Cardiac muscle cell (in vitro differentiated cells and primary cell): Measurements from ENCODE around the gene PTPRB. TPM values are rescaled to one million over a fixed set of nuclear protein-coding genes. Genes with fewer than 3 reads are reported as not detected.

ENCODE experiments used
- DNase-seq, 2 donors: peaks; one replicate each; pipeline versions ENCODE4 v3.0.0 to v3.0.0-alpha.2; 2010 to 2017; ENCODE audit warnings: low read depth in 1 of 2, low spot score in 1 of 2
- H3K27ac ChIP-seq: fragments of 200-600 bp; sonication (generic); 2 replicates; pipeline ENCODE4 v1.5.1; 2016
- H3K27me3 ChIP-seq: fragments of 200-600 bp; sonication (generic); 2 replicates; pipeline ENCODE4 v1.6.0; 2016; ENCODE audit warnings: control low read depth
- H3K36me3 ChIP-seq: fragments of 200-600 bp; sonication (generic); 2 replicates; pipeline ENCODE4 v1.5.1; 2016; ENCODE audit warnings: control low read depth
- H3K4me1 ChIP-seq: fragments of 200-600 bp; sonication (generic); 2 replicates; pipeline ENCODE4 v1.8.1; 2017; ENCODE audit warnings: low read depth, mild to moderate bottlenecking, mixed run types
- H3K4me3 ChIP-seq: fragments of 200-600 bp; sonication (generic); 2 replicates; pipeline ENCODE4 v1.5.1; 2016; ENCODE audit warnings: mild to moderate bottlenecking
- H3K9me3 ChIP-seq: fragments of 200-600 bp; sonication (generic); 2 replicates; pipeline ENCODE4 v1.5.1; 2017; ENCODE audit warnings: low read depth, mild to moderate bottlenecking, control low read depth
- polyA plus RNA-seq: library from polyadenylated mRNA; unstranded; fragments of >200 nt; fragmentation: Nextera tagmentation; extraction: Ambion mirVana; gene quantifications from 2 replicates; pipeline ENCODE4 v1.2.1, GENCODE V29; 2016
- total RNA-seq: library from RNA; depleted of rRNA; stranded (reverse); fragments of >200 nt; gene quantifications from 2 replicates; pipeline ENCODE4 v1.2.3, GENCODE V29; 2016
- TF ChIP-seq, protein P1 (sequence below): IDR thresholded peaks from 2 replicates; pipeline ENCODE4 v1.5.1; 2012; ENCODE audit warnings: low read depth, mild to moderate bottlenecking, low read length

The PTPRB gene
- 0.21 and 0.25 TPM in 2 replicates for total RNA-seq
- 0.31 TPM in 1 of 2 replicates, not detected in the other for polyA plus RNA-seq

DNA sequence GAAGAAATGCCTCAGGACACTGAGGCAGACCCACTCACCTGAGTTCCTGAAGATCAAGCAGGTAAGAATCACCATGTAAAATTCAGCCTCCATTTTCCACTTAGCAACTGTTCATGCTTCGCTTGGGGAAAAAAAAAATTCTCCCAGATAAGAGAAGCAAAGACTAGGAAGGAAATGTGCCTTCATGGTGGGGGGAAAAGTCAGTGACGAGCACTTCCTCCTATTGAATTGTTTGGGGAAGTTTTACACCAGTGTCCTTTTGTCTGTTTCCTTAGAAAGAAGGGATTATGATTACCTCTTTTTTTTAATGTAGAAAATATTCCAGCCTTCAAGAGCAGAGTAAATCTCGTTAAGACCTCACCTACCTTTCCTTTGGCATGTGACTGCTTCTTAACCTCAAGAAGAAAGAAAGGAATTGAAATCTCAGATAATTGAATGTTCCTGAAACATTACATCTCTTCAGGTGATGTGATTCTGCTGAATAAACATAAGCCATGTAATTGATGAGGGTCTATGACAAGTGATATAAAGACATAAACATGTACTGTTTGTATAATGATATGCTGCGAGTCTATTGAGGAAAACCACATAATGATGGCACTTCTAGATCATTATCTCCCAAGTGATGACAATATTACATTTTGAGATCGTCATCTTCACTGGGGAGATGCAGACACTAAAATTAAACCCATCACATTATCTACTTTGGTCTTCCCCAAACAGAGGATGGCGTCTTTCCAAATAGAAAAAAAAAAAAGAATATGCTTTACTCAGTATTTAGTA is at the start of gene PTPRB:
PTPRB (minus strand) TSS at position 127 of the 783 bp plus-strand sequence; CDS start at position 93, 34 bp downstream.
- no peak within 1 kb of the TSS for H3K4me3 ChIP-seq
- no peaks in the 10 kb centered on the region for H3K27me3 ChIP-seq
- DNase-seq = no peak
- no peaks in the 10 kb centered on the region for H3K36me3 ChIP-seq
- TF ChIP-seq, protein P1, sequence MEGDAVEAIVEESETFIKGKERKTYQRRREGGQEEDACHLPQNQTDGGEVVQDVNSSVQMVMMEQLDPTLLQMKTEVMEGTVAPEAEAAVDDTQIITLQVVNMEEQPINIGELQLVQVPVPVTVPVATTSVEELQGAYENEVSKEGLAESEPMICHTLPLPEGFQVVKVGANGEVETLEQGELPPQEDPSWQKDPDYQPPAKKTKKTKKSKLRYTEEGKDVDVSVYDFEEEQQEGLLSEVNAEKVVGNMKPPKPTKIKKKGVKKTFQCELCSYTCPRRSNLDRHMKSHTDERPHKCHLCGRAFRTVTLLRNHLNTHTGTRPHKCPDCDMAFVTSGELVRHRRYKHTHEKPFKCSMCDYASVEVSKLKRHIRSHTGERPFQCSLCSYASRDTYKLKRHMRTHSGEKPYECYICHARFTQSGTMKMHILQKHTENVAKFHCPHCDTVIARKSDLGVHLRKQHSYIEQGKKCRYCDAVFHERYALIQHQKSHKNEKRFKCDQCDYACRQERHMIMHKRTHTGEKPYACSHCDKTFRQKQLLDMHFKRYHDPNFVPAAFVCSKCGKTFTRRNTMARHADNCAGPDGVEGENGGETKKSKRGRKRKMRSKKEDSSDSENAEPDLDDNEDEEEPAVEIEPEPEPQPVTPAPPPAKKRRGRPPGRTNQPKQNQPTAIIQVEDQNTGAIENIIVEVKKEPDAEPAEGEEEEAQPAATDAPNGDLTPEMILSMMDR = no peak
- no peaks in the 10 kb centered on the region for H3K4me1 ChIP-seq
- H3K9me3 ChIP-seq = no peaks in the 10 kb centered on the region
- no peak within 1 kb of the TSS for H3K27ac ChIP-seq

GRCh38 chr12:70686907-70687306 is 49.7 kb upstream of the PTPRB start:
- Histone ChIP-seq H3K36me3 (no peaks in the 10 kb centered on the region), H3K27ac (no peak overlapping the region), H3K27me3 (no peaks in the 10 kb centered on the region), H3K4me3 (no peak overlapping the region), H3K9me3 (no peaks in the 10 kb centered on the region), H3K4me1 (no peaks in the 10 kb centered on the region)
- TF ChIP-seq, protein P1 = no peak
- DNase-seq = no peak

DNA sequence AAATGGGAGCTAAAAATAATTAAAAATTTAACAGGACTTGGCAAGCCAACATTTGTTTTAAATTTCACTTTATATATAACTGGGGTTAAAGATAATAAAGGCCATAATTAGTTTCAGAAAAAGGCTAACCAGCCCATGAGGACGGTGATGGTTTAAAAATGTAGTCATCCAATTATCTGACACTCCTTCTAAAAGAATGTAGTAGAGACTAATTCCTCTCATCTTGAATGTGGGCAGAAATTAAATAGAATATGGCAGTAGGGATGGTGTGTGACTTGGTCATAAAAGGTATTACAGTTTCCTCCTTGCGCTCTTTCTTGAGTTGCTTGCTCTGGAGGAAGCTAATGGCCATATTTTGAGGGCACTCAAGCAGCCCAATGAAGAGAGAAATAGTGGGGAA is 49.1 kb upstream of the PTPRB start:
- no peaks in the 10 kb centered on the region for H3K36me3 ChIP-seq
- H3K27me3 ChIP-seq = no peaks in the 10 kb centered on the region
- no peaks in the 10 kb centered on the region for H3K9me3 ChIP-seq
- DNase-seq = no peak
- H3K4me3 ChIP-seq = no peak overlapping the region
- TF ChIP-seq, protein P1 = no peak
- no peaks in the 10 kb centered on the region for H3K4me1 ChIP-seq
- no peak overlapping the region for H3K27ac ChIP-seq

- no peak overlapping the region for H3K27ac ChIP-seq
- H3K4me1 ChIP-seq = no peaks in the 10 kb centered on the region
- TF ChIP-seq, protein P1 = no peak
Measured at GRCh38 chr12:70683976-70684375, 46.7 kb upstream of the PTPRB start.

GRCh38 chr12:70671698-70672097 is 34.5 kb upstream of the PTPRB start:
- H3K27ac ChIP-seq = no peak overlapping the region
- H3K36me3 ChIP-seq = no peaks in the 10 kb centered on the region
- H3K4me3 ChIP-seq = no peak overlapping the region
- DNase-seq = no peak
- no peaks in the 10 kb centered on the region for H3K9me3 ChIP-seq
- TF ChIP-seq, protein P1 = no peak
- H3K4me1 ChIP-seq = no peaks in the 10 kb centered on the region
- no peaks in the 10 kb centered on the region for H3K27me3 ChIP-seq

More at GRCh38 chr12:70683976-70684375, 46.7 kb upstream of the PTPRB start:
- Histone ChIP-seq H3K4me3 (no peak overlapping the region), H3K9me3 (no peaks in the 10 kb centered on the region), H3K36me3 (no peaks in the 10 kb centered on the region), H3K27me3 (no peaks in the 10 kb centered on the region)
- no peak for DNase-seq
